Stimulated activated CD8-positive, alpha-beta memory T cell treated with anti-CD3 and anti-CD28 coated beads, Interleukin-12 subunit alpha, Interleukin-12 subunit beta, amount 100 ng/mL, for 1 hour (primary cell): ENCODE results near the gene SEPTIN10.
"Not testable (repeated sequence)": the region's sequence is repeated elsewhere in the genome, so short reads cannot be mapped to it uniquely, and the experiment has no call there.

ENCODE experiments used
- DNase-seq: peaks from one replicate; pipeline ENCODE4 v3.0.0-alpha.2; 2020; ENCODE audit warnings: low read depth

SEPTIN10 gene

DNA sequence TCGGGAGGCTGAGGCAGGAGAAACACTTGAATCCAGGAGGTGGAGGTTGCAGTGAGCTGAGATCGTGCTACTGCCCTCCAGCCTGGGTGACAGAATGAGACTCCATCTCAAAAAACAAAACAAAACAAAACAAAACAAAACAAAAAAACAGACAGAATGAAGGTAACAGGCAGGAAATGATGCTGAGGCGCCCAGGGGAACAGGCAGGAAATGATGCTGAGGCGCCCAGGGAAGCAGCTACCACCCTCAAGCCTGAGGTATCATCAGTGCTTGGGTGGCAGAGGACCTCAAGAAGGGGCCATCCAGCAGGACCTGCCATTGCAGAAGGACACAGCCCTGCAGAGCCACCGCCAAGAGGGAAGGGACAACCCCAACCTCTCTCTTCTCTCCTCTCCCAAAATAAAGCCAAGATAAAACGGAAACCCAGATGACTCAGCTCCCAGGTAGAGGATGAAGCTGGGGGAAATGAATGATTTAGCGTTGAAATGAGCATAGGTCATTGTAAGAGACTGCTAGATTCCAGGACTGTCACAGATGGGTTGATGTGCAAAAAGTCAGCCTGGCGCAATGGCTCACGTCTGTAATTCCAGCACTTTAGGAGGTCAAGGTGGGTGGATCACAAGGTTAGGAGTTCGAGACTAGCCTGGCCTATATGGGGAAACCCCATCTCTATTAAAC lies 19.7 kb upstream of the SEPTIN10 start:
- DNase-seq = no peak

- no peak for DNase-seq
Observed at GRCh38 chr2:109632158-109632789, 18.5 kb upstream of the SEPTIN10 start.

DNA sequence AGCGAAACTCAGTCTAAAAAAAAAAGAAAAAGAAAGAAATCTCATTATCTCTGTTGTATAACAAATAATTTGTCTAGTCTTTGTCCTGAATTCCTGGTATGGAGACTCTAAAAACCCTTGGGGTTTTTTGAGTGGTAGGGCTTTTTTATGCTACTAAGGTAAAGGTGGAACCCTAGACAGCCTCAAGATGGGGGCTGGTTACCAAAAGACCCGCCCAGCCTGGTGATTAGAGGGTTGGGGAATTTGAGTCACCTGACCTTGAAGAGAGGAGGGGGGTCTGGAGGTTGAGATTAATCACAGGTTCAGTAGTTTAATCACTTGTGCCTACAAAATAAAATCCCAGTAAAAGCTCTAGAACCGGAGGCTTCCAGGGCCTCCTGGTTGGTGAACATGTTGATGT lies 18.0 kb upstream of the SEPTIN10 start:
- no peak for DNase-seq

- DNase-seq = no peak
Observed at GRCh38 chr2:109630441-109631430, 17.0 kb upstream of the SEPTIN10 start.

DNA sequence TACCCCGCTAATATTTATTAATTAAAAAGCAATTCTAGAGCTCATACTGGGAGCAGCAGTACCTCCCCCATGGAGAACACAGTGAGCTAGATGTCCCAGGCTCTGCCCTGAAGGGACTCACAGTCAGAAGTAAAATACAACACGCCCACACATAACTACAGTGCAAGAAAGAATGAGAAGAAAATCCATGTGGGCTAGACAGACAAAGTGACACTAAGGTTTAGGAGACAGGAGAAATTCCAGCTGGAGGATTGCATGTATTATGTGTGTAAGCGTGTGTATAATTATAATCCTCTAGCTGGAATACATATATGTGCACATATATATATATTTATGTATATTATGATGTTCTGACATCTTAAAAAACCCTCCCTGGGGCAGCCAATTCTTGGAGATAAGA lies 16.1 kb upstream of the SEPTIN10 start:
- no peak for DNase-seq

GRCh38 chr2:109628321-109628720 lies 14.6 kb upstream of the SEPTIN10 start:
- not testable (repeated sequence) for DNase-seq

- no peak for DNase-seq
Observed at GRCh38 chr2:109624339-109624738, 10.6 kb upstream of the SEPTIN10 start.

- DNase-seq = no peak
Observed at GRCh38 chr2:109623923-109624322, 10.2 kb upstream of the SEPTIN10 start.

DNA sequence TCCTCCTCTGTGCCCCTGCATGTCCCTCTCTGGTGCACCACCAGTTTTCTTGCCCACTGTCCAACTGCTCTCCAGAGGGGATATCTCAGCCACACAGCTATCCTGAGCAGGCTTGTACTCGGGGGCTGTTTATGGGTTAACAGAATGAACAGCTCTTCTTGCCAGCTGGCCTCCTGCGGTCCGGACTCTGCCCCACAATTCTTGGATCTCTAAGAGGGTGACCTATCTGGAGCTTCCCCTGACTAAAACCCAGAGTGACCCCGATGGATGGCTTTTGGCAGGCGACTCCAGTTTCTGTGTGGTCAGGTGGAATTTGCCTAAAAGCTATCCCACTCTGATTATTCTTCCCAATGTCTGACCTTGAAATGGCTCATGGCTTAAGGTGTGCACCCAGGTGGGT lies 9.5 kb upstream of the SEPTIN10 start:
- no peak for DNase-seq

DNA sequence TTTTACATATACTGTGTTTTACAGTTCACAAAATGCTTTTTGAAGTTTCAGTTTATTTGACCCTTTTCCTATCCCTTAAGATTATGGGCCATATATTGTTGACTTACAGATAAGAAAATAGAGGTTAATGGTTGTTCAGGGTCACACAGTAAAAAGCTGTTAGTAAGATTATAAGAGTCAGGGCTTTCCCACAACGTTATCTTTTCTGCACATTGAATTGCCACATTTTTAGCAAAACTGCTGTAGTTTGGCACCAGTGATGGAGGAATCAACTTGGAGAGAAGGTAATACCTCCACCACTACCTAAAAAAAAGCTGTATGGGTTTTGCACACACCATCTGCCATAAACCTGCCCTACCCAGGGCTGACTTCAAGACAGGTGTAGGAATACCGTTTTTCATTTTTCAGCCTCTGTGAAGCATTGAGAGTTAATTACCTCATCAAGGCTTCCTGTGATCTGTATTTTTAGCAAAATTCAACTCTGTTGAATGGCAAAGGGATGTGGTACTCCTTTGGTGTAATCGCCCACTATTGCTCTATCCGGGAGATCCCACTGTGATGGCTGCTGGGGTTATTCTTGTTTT lies 5.4 kb upstream of the SEPTIN10 start:
- DNase-seq = no peak

DNA sequence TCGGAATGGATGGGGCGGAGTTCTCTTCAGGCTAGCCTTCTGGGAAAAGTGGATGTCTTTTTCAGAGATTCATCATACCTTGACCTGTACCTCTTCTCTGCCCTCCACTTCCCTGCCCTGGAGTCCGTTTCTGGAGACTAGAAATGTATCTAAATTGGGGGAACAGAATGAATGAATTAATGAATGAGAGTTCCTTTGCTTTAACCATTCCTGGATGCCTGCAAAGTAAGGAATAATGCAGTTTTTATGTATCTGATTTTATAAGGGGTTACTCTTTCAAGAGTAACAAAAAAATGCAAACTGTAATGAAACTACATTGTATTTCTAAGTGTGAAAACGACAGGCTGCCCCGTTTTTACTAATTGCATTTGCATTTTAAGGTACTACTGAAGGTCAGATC lies 2.4 kb upstream of the SEPTIN10 start:
- DNase-seq = no peak

GRCh38 chr2:109615637-109616144 lies 1.9 kb upstream of the SEPTIN10 start:
- no peak for DNase-seq

- DNase-seq = no peak
Observed at GRCh38 chr2:109614715-109615636, 1.2 kb upstream of the SEPTIN10 start.

- DNase-seq = no peak
Observed at GRCh38 chr2:109613081-109613921, 465 bp downstream of the SEPTIN10 start.

DNA sequence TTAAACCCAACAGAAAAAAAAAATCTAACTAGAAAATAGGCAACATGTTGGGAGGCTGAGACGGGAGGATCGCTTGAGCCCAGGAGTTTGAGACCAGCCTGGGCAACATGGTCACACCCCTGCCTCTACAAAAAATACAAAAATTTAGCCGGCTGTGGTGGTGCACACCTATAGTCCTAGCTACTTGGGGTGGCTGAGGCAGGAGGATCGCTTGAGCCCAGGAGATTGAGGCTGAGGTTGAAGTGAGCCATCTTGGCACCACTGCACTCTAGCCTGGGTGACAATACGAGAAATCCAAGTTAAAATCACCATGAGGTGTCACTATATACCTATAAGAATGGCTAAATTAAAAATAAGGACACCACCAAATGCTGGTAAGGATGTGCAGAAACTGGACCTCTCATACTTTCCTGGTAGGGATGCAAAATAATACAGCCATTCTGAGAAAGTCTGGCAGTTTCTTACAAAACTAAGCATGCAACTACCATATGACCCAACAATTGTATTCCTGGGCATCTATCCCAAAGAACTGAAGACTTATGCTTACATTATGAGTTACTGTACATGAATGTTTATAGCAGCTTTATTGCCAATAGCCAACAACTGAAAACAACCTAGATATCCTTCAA lies 2.2 kb downstream of the SEPTIN10 start:
- no peak for DNase-seq

DNA sequence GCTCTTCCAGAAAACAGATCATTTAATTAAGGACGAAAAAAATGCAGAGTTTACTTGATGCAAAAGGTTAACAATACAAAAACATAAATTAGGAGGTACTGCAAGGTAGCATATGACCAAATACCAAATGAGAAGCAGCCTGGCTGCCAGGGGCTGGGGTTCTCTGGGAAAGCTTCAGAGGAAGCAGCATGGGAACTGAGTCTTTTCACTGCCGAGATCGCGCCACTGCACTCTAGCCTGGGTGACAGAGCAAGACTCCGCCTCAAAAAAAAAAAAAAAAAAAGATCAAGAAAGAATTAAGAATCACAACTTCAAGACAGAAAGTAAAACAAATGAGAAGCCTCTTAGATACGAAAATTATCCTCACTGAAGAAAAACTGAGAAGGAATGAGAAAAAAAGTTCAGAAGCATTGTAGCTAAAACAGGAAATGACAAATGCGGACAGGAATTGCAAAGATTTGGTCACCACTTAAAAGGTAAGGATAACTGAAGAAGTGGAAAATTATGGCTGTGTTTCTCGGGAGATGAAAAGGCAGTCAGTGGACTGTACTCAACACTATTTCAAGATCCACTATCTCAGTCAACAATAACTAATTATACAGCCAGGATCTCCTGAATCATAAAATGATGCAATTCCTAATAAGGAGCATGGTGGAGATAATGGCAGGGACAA lies 4.3 kb downstream of the SEPTIN10 start:
- no peak for DNase-seq

GRCh38 chr2:109607766-109608165 lies 6.0 kb downstream of the SEPTIN10 start:
- DNase-seq = no peak

- no peak for DNase-seq
Observed at GRCh38 chr2:109604597-109604996, 9.2 kb downstream of the SEPTIN10 start.

GRCh38 chr2:109602617-109603188 lies 11.1 kb downstream of the SEPTIN10 start:
- DNase-seq = no peak
